NCI-H510A (cell line): ENCODE measurements around the gene C4B.
"Not testable (repeated sequence)": the region's sequence is repeated elsewhere in the genome, so short reads cannot be mapped to it uniquely, and the experiment has no call there.

Experiments used
- DNase-seq: peaks from one replicate; lab custom pipeline; 2025; lab: John Stamatoyannopoulos, UW

C4B gene

DNA sequence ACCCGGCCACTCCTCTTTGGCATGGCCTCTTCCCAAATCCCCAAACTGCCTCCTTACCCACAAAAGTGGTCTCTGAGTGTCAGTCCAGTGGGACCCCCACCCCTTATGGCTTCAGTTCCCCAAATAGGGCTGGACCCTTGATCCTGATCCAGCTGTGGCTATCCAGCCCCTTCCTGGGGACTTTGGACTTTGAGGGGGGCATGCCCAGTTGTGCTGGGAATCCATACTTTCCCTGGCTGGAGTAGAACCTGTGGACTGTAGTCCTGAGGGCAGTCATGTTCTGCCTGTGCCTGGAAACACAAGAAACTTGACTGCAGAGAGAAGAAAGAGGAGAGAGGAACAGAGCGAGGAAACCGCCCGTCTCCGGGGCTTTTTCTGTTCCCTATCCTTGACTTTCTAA, 22.5 kb downstream of the C4B start:
- DNase-seq: not testable (repeated sequence)

DNA sequence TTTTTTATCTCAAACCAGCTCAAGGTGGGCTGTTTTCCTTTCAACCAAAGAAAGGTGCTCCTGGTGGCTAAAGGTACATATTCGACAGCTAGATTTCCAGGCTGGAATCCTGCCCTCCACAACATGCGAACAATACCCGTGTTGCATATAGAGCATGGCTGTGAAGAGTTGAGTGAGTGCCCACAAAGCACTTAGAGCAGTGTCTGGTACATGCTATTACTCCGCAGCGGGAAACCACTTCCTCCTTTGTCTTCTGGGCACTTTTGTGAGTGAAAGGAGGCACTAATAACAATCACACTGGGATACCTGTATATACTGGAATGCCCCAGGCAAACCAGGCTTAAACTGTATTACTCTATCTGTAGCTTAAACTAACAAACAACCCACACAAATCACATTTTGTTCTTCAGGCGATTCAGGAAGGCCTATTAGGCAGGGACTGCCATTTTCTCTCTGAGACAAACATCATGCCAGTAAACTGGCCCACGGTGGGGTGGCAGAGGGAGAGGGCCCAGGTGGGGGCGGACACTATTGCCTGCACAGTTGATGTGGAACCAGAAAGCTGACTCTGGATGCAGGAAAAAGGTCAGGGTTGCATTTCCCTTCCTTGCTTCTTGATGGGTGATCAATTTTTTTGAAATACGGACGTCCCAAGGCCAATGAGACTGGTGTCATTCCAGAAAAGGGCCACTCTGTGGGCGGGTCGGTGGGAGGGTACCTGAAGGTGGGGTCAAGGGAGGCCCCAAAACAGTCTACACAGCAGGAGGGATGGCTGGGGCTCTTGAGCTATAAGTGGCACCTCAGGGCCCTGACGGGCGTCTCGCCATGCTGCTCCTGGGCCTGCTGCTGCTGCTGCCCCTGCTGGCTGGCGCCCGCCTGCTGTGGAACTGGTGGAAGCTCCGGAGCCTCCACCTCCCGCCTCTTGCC, 23.3 kb downstream of the C4B start, which contains the start of gene CYP21A2:
Gene CYP21A2 (plus strand): TSS at position 818 of the 927 bp plus-strand sequence. CDS start 8 bp downstream, at position 826.
- DNase-seq: not testable (repeated sequence)

DNA sequence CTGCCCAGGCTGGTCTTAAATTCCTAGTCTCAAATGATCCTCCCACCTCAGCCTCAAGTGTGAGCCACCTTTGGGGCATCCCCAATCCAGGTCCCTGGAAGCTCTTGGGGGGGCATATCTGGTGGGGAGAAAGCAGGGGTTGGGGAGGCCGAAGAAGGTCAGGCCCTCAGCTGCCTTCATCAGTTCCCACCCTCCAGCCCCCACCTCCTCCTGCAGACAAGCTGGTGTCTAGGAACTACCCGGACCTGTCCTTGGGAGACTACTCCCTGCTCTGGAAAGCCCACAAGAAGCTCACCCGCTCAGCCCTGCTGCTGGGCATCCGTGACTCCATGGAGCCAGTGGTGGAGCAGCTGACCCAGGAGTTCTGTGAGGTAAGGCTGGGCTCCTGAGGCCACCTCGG, 24.3 kb downstream of the C4B start:
- DNase-seq: not testable (repeated sequence)

DNA sequence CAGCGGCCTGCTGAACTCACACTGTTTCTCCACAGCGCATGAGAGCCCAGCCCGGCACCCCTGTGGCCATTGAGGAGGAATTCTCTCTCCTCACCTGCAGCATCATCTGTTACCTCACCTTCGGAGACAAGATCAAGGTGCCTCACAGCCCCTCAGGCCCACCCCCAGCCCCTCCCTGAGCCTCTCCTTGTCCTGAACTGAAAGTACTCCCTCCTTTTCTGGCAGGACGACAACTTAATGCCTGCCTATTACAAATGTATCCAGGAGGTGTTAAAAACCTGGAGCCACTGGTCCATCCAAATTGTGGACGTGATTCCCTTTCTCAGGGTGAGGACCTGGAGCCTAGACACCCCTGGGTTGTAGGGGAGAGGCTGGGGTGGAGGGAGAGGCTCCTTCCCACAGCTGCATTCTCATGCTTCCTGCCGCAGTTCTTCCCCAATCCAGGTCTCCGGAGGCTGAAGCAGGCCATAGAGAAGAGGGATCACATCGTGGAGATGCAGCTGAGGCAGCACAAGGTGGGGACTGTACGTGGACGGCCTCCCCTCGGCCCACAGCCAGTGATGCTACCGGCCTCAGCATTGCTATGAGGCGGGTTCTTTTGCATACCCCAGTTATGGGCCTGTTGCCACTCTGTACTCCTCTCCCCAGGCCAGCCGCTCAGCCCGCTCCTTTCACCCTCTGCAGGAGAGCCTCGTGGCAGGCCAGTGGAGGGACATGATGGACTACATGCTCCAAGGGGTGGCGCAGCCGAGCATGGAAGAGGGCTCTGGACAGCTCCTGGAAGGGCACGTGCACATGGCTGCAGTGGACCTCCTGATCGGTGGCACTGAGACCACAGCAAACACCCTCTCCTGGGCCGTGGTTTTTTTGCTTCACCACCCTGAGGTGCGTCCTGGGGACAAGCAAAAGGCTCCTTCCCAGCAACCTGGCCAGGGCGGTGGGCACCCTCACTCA, 25.0 kb downstream of the C4B start:
- DNase-seq: not testable (repeated sequence)

- not testable (repeated sequence) for DNase-seq
Observed at GRCh38 chr6:32040299-32041049, 25.9 kb downstream of the C4B start.

- not testable (repeated sequence) for DNase-seq
Observed at GRCh38 chr6:32041050-32041321, 26.4 kb downstream of the C4B start.

DNA sequence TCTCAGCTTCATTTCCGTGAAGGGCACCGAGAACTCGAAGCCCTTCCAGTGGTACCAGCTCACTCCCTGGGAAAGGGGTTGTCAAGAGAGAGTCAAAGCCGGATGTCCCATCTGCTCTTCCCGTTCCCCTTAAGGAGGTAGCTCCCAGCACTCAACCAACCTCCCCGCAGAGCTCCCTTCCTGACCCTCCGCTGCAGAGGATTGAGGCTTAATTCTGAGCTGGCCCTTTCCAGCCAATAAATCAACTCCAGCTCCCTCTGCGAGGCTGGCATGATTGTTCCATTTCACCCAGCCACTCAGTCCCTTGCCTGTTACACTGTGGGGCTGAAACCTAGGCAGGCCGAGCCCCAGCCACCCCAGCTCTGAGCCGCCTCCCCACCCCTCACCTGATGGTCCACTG, 26.8 kb downstream of the C4B start:
- DNase-seq: not testable (repeated sequence)

DNA sequence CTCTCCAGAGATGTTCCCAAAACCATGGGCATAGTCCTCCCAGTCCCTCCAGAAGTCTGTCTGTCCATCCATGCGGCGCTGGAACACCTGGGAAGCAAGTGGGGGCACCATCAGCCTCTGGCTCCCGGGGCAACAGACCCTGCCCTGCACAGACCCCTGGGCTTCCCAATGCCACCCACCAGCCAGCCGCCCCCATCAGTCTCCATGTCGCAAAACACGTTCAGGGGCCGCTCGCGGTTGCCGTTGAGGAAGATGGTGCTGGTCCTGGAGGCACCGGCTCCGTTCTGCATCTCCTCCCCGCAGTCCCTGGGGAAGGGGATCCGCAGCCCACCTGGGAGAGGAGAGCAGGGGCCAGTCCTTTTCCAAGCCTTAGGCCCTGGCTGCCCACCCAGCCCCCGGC, 27.7 kb downstream of the C4B start:
- not testable (repeated sequence) for DNase-seq

GRCh38 chr6:32043589-32044380, 29.2 kb downstream of the C4B start:
- not testable (repeated sequence) for DNase-seq

DNA sequence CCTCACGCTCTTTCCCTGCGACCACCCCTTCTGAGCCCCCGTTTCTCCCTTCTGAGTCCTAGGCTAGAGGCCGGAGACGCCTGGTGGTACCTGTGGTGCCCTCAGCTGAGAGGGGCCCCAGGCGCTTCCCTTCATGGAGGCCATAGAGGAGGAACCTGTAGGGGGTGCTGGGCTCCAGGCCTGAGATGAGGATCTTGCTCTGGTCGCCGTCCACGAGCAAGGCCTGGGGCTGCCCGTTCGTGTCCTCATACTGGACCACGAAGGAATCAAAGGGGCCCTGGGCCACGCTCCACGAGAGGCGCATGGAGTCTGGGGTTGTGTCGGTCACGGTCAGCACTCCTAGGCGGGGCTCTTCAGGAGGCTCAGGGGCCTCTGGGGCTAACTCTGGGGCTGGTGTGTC, 30.3 kb downstream of the C4B start:
- not testable (repeated sequence) for DNase-seq

DNA sequence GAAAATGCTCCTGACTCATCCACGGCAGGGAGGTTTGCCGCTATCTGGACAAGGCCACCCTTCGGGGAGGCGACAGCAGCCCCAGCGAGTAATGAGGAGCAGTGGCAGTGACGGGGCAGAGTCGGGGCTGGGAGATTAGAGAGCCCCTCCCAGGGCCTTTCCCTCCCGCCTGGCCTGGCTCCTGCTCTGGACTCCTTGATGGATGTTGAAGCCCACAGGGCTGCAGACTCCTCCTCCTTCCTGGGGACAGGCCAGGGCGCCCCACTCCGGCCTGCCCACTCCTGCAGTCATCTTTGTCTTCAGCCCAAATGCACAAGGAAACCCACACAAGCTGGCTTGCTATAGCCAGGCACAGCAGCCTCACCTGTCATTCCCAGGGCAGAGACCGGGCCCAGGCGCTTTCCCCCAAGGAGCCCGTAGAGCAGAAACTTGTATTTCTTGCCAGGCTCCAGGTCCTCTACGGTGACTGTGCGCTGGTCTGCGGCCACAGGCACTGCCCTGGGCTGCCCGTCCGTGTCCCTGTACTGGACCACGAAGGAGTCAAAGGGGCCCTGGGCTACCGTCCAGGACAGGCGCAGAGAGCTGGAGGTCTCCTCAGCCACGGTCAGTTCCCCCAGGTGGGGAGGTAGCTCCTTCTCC, 31.3 kb downstream of the C4B start:
- no peak for DNase-seq

GRCh38 chr6:32046450-32047083, 32.0 kb downstream of the C4B start:
- no peak for DNase-seq

DNA sequence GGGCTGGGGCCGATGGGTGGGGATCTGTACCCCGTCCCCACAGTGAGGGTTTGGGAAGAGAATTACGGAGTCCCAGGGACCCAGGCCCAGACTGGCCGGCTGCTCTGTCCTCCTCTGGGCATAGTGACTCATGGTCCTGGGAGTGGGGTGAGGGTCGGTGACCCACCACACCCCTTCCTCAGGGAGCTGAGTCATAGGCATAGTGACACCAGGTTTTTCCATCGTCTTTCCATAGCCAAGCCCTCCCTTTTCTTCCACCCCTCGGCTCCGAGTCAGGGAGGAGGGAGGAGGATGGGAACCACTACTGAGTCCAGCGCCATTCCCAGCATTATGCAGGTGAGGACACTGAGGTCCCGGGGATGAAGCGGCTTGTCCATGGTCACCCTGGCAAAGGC, 32.5 kb downstream of the C4B start:
- no peak for DNase-seq

DNA sequence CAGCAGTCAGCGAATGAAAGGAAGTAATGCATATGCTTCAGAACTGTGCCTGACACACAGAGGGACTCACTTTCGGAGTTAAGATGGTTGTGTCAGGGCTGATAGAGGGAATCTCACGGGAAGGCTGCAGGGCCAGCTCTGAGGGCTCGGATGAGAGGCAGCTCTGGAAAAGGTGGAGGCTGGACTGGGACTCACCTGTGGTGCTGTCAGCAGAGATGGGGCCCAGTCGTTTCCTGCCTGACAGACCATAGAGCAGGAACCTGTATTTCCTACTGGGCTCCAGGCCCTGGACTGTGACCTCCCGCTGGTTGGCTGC, 32.9 kb downstream of the C4B start:
- DNase-seq: no peak

GRCh38 chr6:32047855-32048766, 33.5 kb downstream of the C4B start:
- DNase-seq: no peak

DNA sequence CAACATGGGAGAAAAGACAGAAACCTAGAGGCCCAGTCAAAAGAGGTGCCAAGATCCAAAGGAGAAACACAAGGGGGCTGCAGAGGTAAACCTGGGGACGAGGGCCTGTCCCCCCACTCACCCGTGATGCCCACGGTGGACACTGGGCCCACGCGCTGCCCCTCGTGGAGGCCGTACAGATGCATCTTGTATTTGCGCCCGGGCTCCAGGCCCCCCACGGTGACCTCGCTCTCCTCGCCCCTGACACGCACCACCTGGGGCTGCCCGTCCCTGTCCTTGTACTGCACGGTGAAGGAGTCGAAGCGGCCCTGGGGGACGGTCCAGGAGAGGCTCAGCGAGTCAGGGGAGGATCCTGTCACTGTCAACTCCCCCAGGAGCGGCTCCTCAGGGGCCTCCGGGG, 34.6 kb downstream of the C4B start:
- not testable (repeated sequence) for DNase-seq

DNA sequence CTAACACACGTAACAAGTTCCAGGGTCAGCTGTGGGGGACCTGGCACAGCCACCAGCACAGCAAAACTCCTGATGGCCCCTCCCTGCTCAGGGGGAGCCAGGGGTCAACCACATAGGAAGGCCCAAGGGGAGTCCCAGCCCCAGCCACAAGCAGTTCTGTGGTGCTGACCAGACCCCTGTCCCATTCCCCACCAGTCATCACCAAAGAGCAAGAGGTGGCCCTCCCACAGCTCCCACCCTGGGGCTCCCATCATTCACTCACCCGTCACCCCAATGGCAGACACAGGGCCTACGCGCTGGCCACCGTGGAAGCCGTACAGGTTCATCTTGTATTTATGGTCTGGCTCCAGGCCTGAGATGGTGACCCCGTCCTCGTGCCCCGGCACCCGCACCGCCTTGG, 35.1 kb downstream of the C4B start:
- DNase-seq: not testable (repeated sequence)

DNA sequence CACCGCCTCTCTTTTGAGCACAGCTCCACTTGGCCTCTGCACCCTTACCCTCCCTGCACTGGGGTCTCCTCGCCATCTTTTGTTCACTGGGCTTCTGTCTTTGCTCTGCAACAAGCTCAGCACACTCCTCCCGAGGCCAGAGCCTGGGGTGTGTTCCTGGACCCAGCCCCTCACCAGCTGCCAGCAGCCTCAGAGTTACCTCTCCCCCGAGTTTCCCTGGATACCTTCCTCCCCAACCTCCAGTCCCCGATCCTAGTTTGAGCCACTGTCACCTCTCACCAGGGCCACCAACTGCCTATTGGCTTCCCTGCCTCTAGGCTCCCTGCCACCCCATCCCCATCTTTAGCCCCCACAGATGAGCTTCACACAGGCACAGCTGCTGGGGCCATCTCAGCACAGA, 36.0 kb downstream of the C4B start:
- DNase-seq: no peak

GRCh38 chr6:32052626-32053025, 38.0 kb downstream of the C4B start:
- DNase-seq: not testable (repeated sequence)
